Inferior parietal cortex (tissue), 1 donor: ENCODE data around the gene HOXD11.

Source experiments
- DNase-seq: peaks from one replicate; pipeline ENCODE4 v3.0.0-alpha.2; 2016; ENCODE audit errors: extremely low spot score

The HOXD11 gene

GRCh38 chr2:176081376-176081836 is 25.7 kb upstream of the HOXD11 start:
- no peak for DNase-seq

- no peak for DNase-seq
These were observed 25.1 kb upstream of the HOXD11 start for GRCh38 chr2:176081837-176082524.

GRCh38 chr2:176082525-176082823 is 24.6 kb upstream of the HOXD11 start:
- DNase-seq, result no peak

GRCh38 chr2:176082824-176083751 is 24.0 kb upstream of the HOXD11 start:
- DNase-seq, result no peak

- no peak for DNase-seq
These were observed 23.3 kb upstream of the HOXD11 start, which contains the start of gene EVX2 for GRCh38 chr2:176083796-176084261. EVX2 (minus strand) TSS chr2:176083962; CDS start chr2:176083776, 186 bp downstream.

- DNase-seq, result no peak
These were observed 22.4 kb upstream of the HOXD11 start for GRCh38 chr2:176084611-176085119.

- no peak for DNase-seq
These were observed 21.8 kb upstream of the HOXD11 start for GRCh38 chr2:176085120-176085788.

- DNase-seq, result peak; percentile 50
These were observed 21.0 kb upstream of the HOXD11 start for GRCh38 chr2:176085861-176086771.

- no peak for DNase-seq
These were observed 19.6 kb upstream of the HOXD11 start for GRCh38 chr2:176087330-176088047.

GRCh38 chr2:176088048-176088936 is 18.8 kb upstream of the HOXD11 start:
- no peak for DNase-seq

GRCh38 chr2:176088937-176089842 is 17.9 kb upstream of the HOXD11 start:
- no peak for DNase-seq

GRCh38 chr2:176089843-176090395 is 17.2 kb upstream of the HOXD11 start:
- DNase-seq, result no peak

GRCh38 chr2:176090862-176091261 is 16.2 kb upstream of the HOXD11 start:
- no peak for DNase-seq

- no peak for DNase-seq
These were observed 15.5 kb upstream of the HOXD11 start for GRCh38 chr2:176091329-176092258.

- DNase-seq, result no peak
These were observed 14.6 kb upstream of the HOXD11 start, which contains the start of gene HOXD13 for GRCh38 chr2:176092270-176093144. HOXD13 (plus strand) TSS chr2:176092721; CDS start chr2:176092891, 170 bp downstream.
